H1 (cell line): Measurements from ENCODE around the gene SIGLECL1.

Experiments
- CBX8 ChIP-seq: fragments of 300-800, 300-1000 bp; sonication (generic); IDR thresholded peaks from 2 replicates; pipeline ENCODE4 v1.7.1; 2016; ENCODE audit warnings: low read depth, low read length, borderline replicate concordance
- CHD2 ChIP-seq: IDR thresholded peaks from 2 replicates; pipeline ENCODE4 v1.6.1; 2012; ENCODE audit warnings: low read length, improper control_type of control experiment
- CTCF ChIP-seq, 3 experiments: IDR thresholded peaks; 1 replicate in 2 of 3; 2 replicates in 1 of 3; pipeline versions ENCODE4 v1.5.1 to v1.6.1; 2011; ENCODE audit warnings: low read length in 3 of 3, mild to moderate bottlenecking in 3 of 3, inconsistent platforms in 2 of 3, low read depth in 1 of 3, moderate library complexity in 1 of 3; ENCODE audit not compliant: insufficient read depth in 1 of 3; ENCODE audit errors: control extremely low read depth in 1 of 3
- MAX ChIP-seq: IDR thresholded peaks from 2 replicates; pipeline ENCODE4 v1.6.1; 2012; ENCODE audit warnings: inconsistent platforms
- TAF1 ChIP-seq: IDR thresholded peaks from 2 replicates; pipeline ENCODE4 v1.6.1; 2011; ENCODE audit warnings: mild to moderate bottlenecking, low read depth, low read length
- TEAD4 ChIP-seq: IDR thresholded peaks from 2 replicates; pipeline ENCODE4 v1.6.1; 2012; ENCODE audit warnings: low read depth, low read length, inconsistent platforms, mixed read lengths
- YY1 ChIP-seq: IDR thresholded peaks from 2 replicates; pipeline ENCODE4 v1.6.1; 2011; ENCODE audit warnings: low read depth, mild to moderate bottlenecking, low read length

GRCh38 chr19:51252306-51253079, 1.6 kb downstream of the SIGLECL1 start:
- TF ChIP-seq TAF1, result no peak
- TF ChIP-seq CTCF (IDR thresholded peaks at IDR 0.05; ENCODE audit: control extremely low read depth in 1 of 3, insufficient read depth in 1 of 3, low read depth in 1 of 3, low read length in 3 of 3), result no peak
- TF ChIP-seq CHD2, result no peak
- TF ChIP-seq CBX8, result no peak
- no peak for TF ChIP-seq MAX
- no peak for TF ChIP-seq TEAD4
- TF ChIP-seq YY1, result no peak
